Ectodermal cell (in vitro differentiated cells): Measurements from ENCODE around the gene NMNAT3.

ENCODE experiments used
- H3K27ac ChIP-seq: 2 replicates; pipeline ENCODE4 v1.7.0; 2013; ENCODE audit warnings: mild to moderate bottlenecking, low read depth, low read length; ENCODE audit not compliant: insufficient read depth, poor library complexity, severe bottlenecking
- H3K27me3 ChIP-seq: 2 replicates; pipeline ENCODE4 v1.7.0; 2013; ENCODE audit warnings: mild to moderate bottlenecking, low read length; ENCODE audit not compliant: insufficient read depth, control insufficient read depth, poor library complexity, severe bottlenecking
- H3K36me3 ChIP-seq: one replicate; pipeline ENCODE4 v1.7.0; 2013; ENCODE audit warnings: low read length; ENCODE audit not compliant: control insufficient read depth, insufficient read depth
- H3K4me1 ChIP-seq: one replicate; pipeline ENCODE4 v1.7.0; 2013; ENCODE audit warnings: low read length; ENCODE audit not compliant: control insufficient read depth, insufficient read depth
- H3K4me3 ChIP-seq: 2 replicates; pipeline ENCODE4 v1.7.0; 2013; ENCODE audit warnings: low read depth, low read length, control low read depth; ENCODE audit not compliant: insufficient read depth
- H3K9me3 ChIP-seq: 2 replicates; pipeline ENCODE4 v1.7.0; 2013; ENCODE audit warnings: mild to moderate bottlenecking, low read length, moderate library complexity; ENCODE audit not compliant: control insufficient read depth
- WGBS, 2 experiments: methylation state at CpG; one replicate each; pipeline ENCODE4 v1.1.7; 2013; ENCODE audit warnings: missing lambda C conversion rate in 2 of 2; 5-methylcytosine and 5-hydroxymethylcytosine counted together

Gene NMNAT3

GRCh38 chr3:139528281-139528680 lies 149.5 kb downstream of the NMNAT3 start:
- no peaks in the 10 kb centered on the region for H3K9me3 ChIP-seq
- peaks cover 7% of the 10 kb centered on the region for H3K4me1 ChIP-seq
- no peaks in the 10 kb centered on the region for H3K27me3 ChIP-seq
- H3K27ac ChIP-seq: no peak overlapping the region
- H3K4me3 ChIP-seq: no peak overlapping the region
- H3K36me3 ChIP-seq: no peaks in the 10 kb centered on the region
- 92 to 96% methylated on average over 2 of the region's 2 CpGs for WGBS, 2 experiments

GRCh38 chr3:139527265-139527664 lies 150.5 kb downstream of the NMNAT3 start:
- H3K27ac ChIP-seq: no peak overlapping the region
- H3K9me3 ChIP-seq: no peaks in the 10 kb centered on the region
- no peaks in the 10 kb centered on the region for H3K36me3 ChIP-seq
- no peaks in the 10 kb centered on the region for H3K27me3 ChIP-seq
- peaks cover 6% of the 10 kb centered on the region for H3K4me1 ChIP-seq
- no peak overlapping the region for H3K4me3 ChIP-seq
- 89 to 94% methylated on average over 5 of the region's 5 CpGs for WGBS, 2 experiments

- H3K4me1 ChIP-seq: peaks cover 6% of the 10 kb centered on the region
- 100% methylated on average over 2 of the region's 2 CpGs for WGBS, 2 experiments
- no peaks in the 10 kb centered on the region for H3K36me3 ChIP-seq
- H3K9me3 ChIP-seq: no peaks in the 10 kb centered on the region
- no peak overlapping the region for H3K4me3 ChIP-seq
- H3K27me3 ChIP-seq: no peaks in the 10 kb centered on the region
- H3K27ac ChIP-seq: no peak overlapping the region
Measured at GRCh38 chr3:139526146-139526545, 151.6 kb downstream of the NMNAT3 start.

GRCh38 chr3:139524841-139525636 lies 152.7 kb downstream of the NMNAT3 start:
- WGBS, 2 experiments: 90% methylated on average over 7 of the region's 7 CpGs
- Histone ChIP-seq H3K36me3 (no peaks in the 10 kb centered on the region), H3K27me3 (no peaks in the 10 kb centered on the region), H3K4me1 (peaks cover 6% of the 10 kb centered on the region), H3K9me3 (no peaks in the 10 kb centered on the region), H3K27ac (no peak overlapping the region), H3K4me3 (no peak overlapping the region)

- WGBS, 2 experiments: 0% methylated on average over 1 of the region's 1 CpG
- H3K4me3 ChIP-seq: no peak overlapping the region
Measured at GRCh38 chr3:139523718-139524117, 154.1 kb downstream of the NMNAT3 start.

GRCh38 chr3:139523166-139523565 lies 154.6 kb downstream of the NMNAT3 start:
- no peaks in the 10 kb centered on the region for H3K9me3 ChIP-seq
- 95 to 99% methylated on average over 5 of the region's 5 CpGs for WGBS, 2 experiments
- peaks cover 6% of the 10 kb centered on the region for H3K4me1 ChIP-seq

More at GRCh38 chr3:139523718-139524117, 154.1 kb downstream of the NMNAT3 start:
- H3K9me3 ChIP-seq: no peaks in the 10 kb centered on the region
- no peaks in the 10 kb centered on the region for H3K27me3 ChIP-seq
- H3K27ac ChIP-seq: no peak overlapping the region
- peaks cover 6% of the 10 kb centered on the region for H3K4me1 ChIP-seq
- H3K36me3 ChIP-seq: no peaks in the 10 kb centered on the region

GRCh38 chr3:139522421-139522820 lies 155.4 kb downstream of the NMNAT3 start:
- 47 to 50% methylated on average over 2 of the region's 2 CpGs for WGBS, 2 experiments
- Histone ChIP-seq H3K9me3 (no peaks in the 10 kb centered on the region), H3K27ac (no peak overlapping the region), H3K36me3 (no peaks in the 10 kb centered on the region), H3K4me1 (peaks cover 6% of the 10 kb centered on the region), H3K27me3 (no peaks in the 10 kb centered on the region), H3K4me3 (no peak overlapping the region)

More at GRCh38 chr3:139523166-139523565, 154.6 kb downstream of the NMNAT3 start:
- no peak overlapping the region for H3K4me3 ChIP-seq
- H3K27ac ChIP-seq: no peak overlapping the region
- no peaks in the 10 kb centered on the region for H3K36me3 ChIP-seq
- no peaks in the 10 kb centered on the region for H3K27me3 ChIP-seq

GRCh38 chr3:139521816-139522215 lies 156.0 kb downstream of the NMNAT3 start:
- Histone ChIP-seq H3K4me3 (no peak overlapping the region), H3K4me1 (peaks cover 6% of the 10 kb centered on the region), H3K9me3 (no peaks in the 10 kb centered on the region), H3K36me3 (no peaks in the 10 kb centered on the region), H3K27ac (no peak overlapping the region), H3K27me3 (no peaks in the 10 kb centered on the region)
- WGBS, 2 experiments: 100% methylated on average over 1 of the region's 1 CpG

- Histone ChIP-seq H3K9me3 (no peaks in the 10 kb centered on the region), H3K36me3 (no peaks in the 10 kb centered on the region), H3K4me1 (peaks cover 6% of the 10 kb centered on the region)
Measured at GRCh38 chr3:139521144-139521543, 156.6 kb downstream of the NMNAT3 start.

GRCh38 chr3:139519998-139520737 lies 157.6 kb downstream of the NMNAT3 start:
- Histone ChIP-seq H3K4me1 (peaks cover 6% of the 10 kb centered on the region), H3K27me3 (no peaks in the 10 kb centered on the region), H3K36me3 (no peaks in the 10 kb centered on the region), H3K27ac (no peak overlapping the region), H3K4me3 (no peak overlapping the region), H3K9me3 (no peaks in the 10 kb centered on the region)
- 89 to 93% methylated on average over 7 of the region's 7 CpGs for WGBS, 2 experiments

More at GRCh38 chr3:139521144-139521543, 156.6 kb downstream of the NMNAT3 start:
- Histone ChIP-seq H3K27ac (no peak overlapping the region), H3K27me3 (no peaks in the 10 kb centered on the region), H3K4me3 (no peak overlapping the region)
- 100% methylated on average over 2 of the region's 3 CpGs; no CpG with 5 or more reads in 1 of the 2 experiments for WGBS, 2 experiments
